ENCODE data around the gene SYNE1. TPM values are rescaled to one million over a fixed set of nuclear protein-coding genes. Genes with fewer than 3 reads are reported as not detected.

The SYNE1 gene
- total RNA-seq, 4 donors from 2014 or later: 29.1 to 51.5 (median 45.6) TPM

GRCh38 chr6:152094276-152094675 lies 542.9 kb downstream of the SYNE1 start:
- peaks cover 21 to 39% of the 10 kb centered on the region in 2 donors for H3K4me1 ChIP-seq
- no peaks in the 10 kb centered on the region for H3K27me3 ChIP-seq
- intact Hi-C loops (cut with DNase I; ENCODE audit: low total_unique reads): no loop called here
- TF ChIP-seq POLR2A (IDR thresholded peaks at IDR 0.05) (no peak), CTCF (IDR thresholded peaks at IDR 0.05 in 4 of 5, conservative IDR thresholded peaks at IDR 0.05 in 1 of 5) (no peak)
- ATAC-seq (no peak), DNase-seq (no peak)
- in situ Hi-C loops (cut with MboI; ENCODE audit: low sequenced_read_pairs in 4 of 4): no loop called here
- H3K9me3 ChIP-seq: no peaks in the 10 kb centered on the region
- H3K27ac ChIP-seq: peak overlapping the region; percentile 75 to 76 (median 76)
- H3K36me3 ChIP-seq: no peaks in the 10 kb centered on the region
- H3K4me3 ChIP-seq: no peak overlapping the region

- H3K27ac ChIP-seq: peak overlapping the region in 1 of 4 donors; percentile 33
- DNase-seq (no peak), ATAC-seq (no peak)
- no peaks in the 10 kb centered on the region for H3K27me3 ChIP-seq
- no peaks in the 10 kb centered on the region for H3K36me3 ChIP-seq
- no peak overlapping the region for H3K4me3 ChIP-seq
- no peaks in the 10 kb centered on the region for H3K9me3 ChIP-seq
- no peak for TF ChIP-seq CTCF (IDR thresholded peaks at IDR 0.05 in 4 of 5, conservative IDR thresholded peaks at IDR 0.05 in 1 of 5)
- TF ChIP-seq POLR2A (IDR thresholded peaks at IDR 0.05): no peak
- peaks cover 17 to 33% of the 10 kb centered on the region in 2 donors for H3K4me1 ChIP-seq
- intact Hi-C loops (cut with DNase I; ENCODE audit: low total_unique reads) (no loop called here), in situ Hi-C loops (cut with MboI; ENCODE audit: low sequenced_read_pairs in 4 of 4) (no loop called here)
These were observed 543.5 kb downstream of the SYNE1 start for GRCh38 chr6:152093711-152094110.

DNA sequence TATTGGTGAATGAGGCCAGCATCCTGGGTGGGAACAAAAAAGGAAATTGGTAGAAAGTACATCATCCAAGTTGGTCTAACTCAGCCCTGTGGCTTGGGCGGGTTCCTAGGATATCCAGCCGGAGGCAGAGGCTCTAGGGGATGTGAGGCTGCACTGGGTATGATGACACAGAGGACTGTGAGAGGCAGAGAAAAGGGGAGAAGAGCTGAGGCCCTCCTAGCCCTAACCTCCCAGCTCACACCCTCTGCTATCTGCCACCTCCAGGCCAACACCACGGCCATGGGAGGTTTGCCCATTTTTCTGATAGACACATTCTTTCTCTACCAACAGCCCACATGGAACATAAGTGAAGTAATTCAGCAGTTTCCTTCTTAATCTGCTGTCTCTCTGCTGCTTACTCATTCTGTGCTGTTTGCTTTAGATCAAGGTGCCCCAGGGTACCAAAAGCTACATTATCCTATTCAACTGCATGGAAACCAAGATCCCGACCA lies 545.3 kb downstream of the SYNE1 start:
- intact Hi-C loops (cut with DNase I; ENCODE audit: low total_unique reads): no loop called here
- DNase-seq (no peak), ATAC-seq (no peak)
- Histone ChIP-seq H3K4me3 (no peak overlapping the region), H3K27ac (no peak overlapping the region), H3K36me3 (no peaks in the 10 kb centered on the region), H3K4me1 (peaks cover 10 to 24% of the 10 kb centered on the region in 2 donors), H3K27me3 (no peaks in the 10 kb centered on the region), H3K9me3 (no peaks in the 10 kb centered on the region)
- in situ Hi-C loops (cut with MboI; ENCODE audit: low sequenced_read_pairs in 4 of 4): no loop called here
- TF ChIP-seq POLR2A (IDR thresholded peaks at IDR 0.05) (no peak), CTCF (IDR thresholded peaks at IDR 0.05 in 4 of 5, conservative IDR thresholded peaks at IDR 0.05 in 1 of 5) (no peak)

DNA sequence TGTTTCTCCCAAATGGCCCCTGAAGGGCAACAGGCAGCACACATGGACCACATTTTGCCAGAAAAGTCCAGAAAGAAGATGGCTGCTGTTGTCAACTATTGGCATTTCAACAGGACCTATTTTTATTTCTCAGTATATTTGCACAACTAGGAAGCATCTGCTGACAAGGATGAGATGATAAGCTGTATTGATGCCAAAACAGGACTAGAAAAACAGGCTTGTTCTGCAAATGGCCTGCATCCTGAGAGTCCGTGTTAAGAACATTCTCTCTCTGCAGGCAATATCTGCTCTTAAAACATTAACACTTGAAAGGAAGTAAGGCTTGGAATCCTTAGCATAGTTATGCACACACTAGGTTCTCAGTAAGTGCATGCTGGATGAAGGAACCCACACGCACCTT lies 546.0 kb downstream of the SYNE1 start:
- Histone ChIP-seq H3K27me3 (no peaks in the 10 kb centered on the region), H3K4me1 (peaks cover 7 to 19% of the 10 kb centered on the region in 2 donors), H3K36me3 (no peaks in the 10 kb centered on the region), H3K4me3 (no peak overlapping the region), H3K27ac (no peak overlapping the region), H3K9me3 (no peaks in the 10 kb centered on the region)
- no peak for TF ChIP-seq POLR2A (IDR thresholded peaks at IDR 0.05)
- no peak for TF ChIP-seq CTCF (IDR thresholded peaks at IDR 0.05 in 4 of 5, conservative IDR thresholded peaks at IDR 0.05 in 1 of 5)
- intact Hi-C loops (cut with DNase I; ENCODE audit: low total_unique reads) (no loop called here), in situ Hi-C loops (cut with MboI; ENCODE audit: low sequenced_read_pairs in 4 of 4) (no loop called here)
- DNase-seq (no peak), ATAC-seq (no peak)

- ATAC-seq (peak; percentile 61 to 70), DNase-seq (peak in 1 of 2 donors; percentile 56)
- Histone ChIP-seq H3K27me3 (no peaks in the 10 kb centered on the region), H3K4me3 (no peak overlapping the region), H3K9me3 (no peaks in the 10 kb centered on the region), H3K36me3 (no peaks in the 10 kb centered on the region), H3K4me1 (peaks cover 12 to 17% of the 10 kb centered on the region in 2 donors), H3K27ac (no peak overlapping the region)
- TF ChIP-seq POLR2A (IDR thresholded peaks at IDR 0.05) (no peak), CTCF (IDR thresholded peaks at IDR 0.05 in 4 of 5, conservative IDR thresholded peaks at IDR 0.05 in 1 of 5) (no peak)
- in situ Hi-C loops (cut with MboI; ENCODE audit: low sequenced_read_pairs in 4 of 4) (no loop called here), intact Hi-C loops (cut with DNase I; ENCODE audit: low total_unique reads) (no loop called here)
These were observed 547.2 kb downstream of the SYNE1 start for GRCh38 chr6:152089992-152090391.
